Upper lobe of left lung (tissue), 4 donors: ENCODE data around the gene PSD2.

Experiments used
- CTCF ChIP-seq, 6 experiments: fragments of 450-650 bp in 4 of 6; fragments of 200-600 bp in 2 of 6; sonication (generic) in 2 of 6; IDR thresholded peaks; one replicate each; pipeline ENCODE4 v1.5.1; 2016 to 2019; ENCODE audit warnings: antibody characterized with exemption in 6 of 6
- EP300 ChIP-seq, 4 donors: sonication (generic); formaldehyde crosslinking; IDR thresholded peaks; one replicate each; pipeline ENCODE4 v1.5.1; 2017; ENCODE audit warnings: antibody characterized with exemption in 4 of 4, control low read depth in 2 of 4
- POLR2A ChIP-seq, 4 donors: fragments of 450-650 bp; IDR thresholded peaks; one replicate each; pipeline ENCODE4 v1.5.1; 2016 to 2017; ENCODE audit warnings: antibody characterized with exemption in 4 of 4, mild to moderate bottlenecking in 2 of 4
- POLR2AphosphoS5 ChIP-seq, 2 donors: sonication (generic); formaldehyde crosslinking; IDR thresholded peaks; one replicate each; pipeline ENCODE4 v1.5.1; 2017; ENCODE audit warnings: antibody characterized with exemption in 2 of 2

GRCh38 chr5:139882961-139883539 is 87.4 kb downstream of the PSD2 start:
- no peak for TF ChIP-seq CTCF (IDR thresholded peaks at IDR 0.05)
- TF ChIP-seq POLR2AphosphoS5 (IDR thresholded peaks at IDR 0.05): no peak
- no peak for TF ChIP-seq POLR2A (IDR thresholded peaks at IDR 0.05)
- TF ChIP-seq EP300 (IDR thresholded peaks at IDR 0.05): no peak
